A549 (cell line): Measurements from ENCODE around the gene TCF7L2. TPM values are rescaled to one million over a fixed set of nuclear protein-coding genes. Genes with fewer than 3 reads are reported as not detected.
A peak's percentile ranks its signal among the peaks of the same experiment; 100 is the strongest.

Experiments
- ATAC-seq, 2 experiments: fragments of 200-7000 bp in 1 of 2; fragments of >200 bp in 1 of 2; cut with Nextera tagmentation in 1 of 2; cut with Tn5 transposase in 1 of 2; 3 replicates each; pipeline versions ENCODE4 v1.8.0 to v1.9.1; 2018 to 2020; ENCODE audit warnings: mild to moderate bottlenecking in 1 of 2, moderate library complexity in 1 of 2
- CTCF ChIA-PET: fragments of 300-600 bp; sonication (Branson Sonifier 250); formaldehyde crosslinking; extraction: SDS; loops from one replicate; lab custom pipeline; 2021; ENCODE audit warnings: antibody characterized with exemption, inconsistent platforms; lab: Yijun Ruan, JAX
- POLR2A ChIA-PET: fragments of 350-600 bp; formaldehyde crosslinking; extraction: SDS; loops from one replicate; lab custom pipeline; 2021; ENCODE audit warnings: antibody characterized with exemption, inconsistent platforms; lab: Yijun Ruan, JAX
- DNase-seq, 2 experiments: peaks; one replicate each; pipeline versions ENCODE4 v3.0.0 to v3.0.0-alpha.2; 2011 to 2016; ENCODE audit warnings: low read depth in 1 of 2, low spot score in 1 of 2
- FAIRE-seq: peaks from 2 replicates; lab custom pipeline; 2011; peaks lifted over from hg19 to GRCh38; lab: Jason Lieb, UNC
- H3K27ac ChIP-seq, 2 experiments: fragments of >200 bp; sonication (Bioruptor Twin); formaldehyde crosslinking; 3 replicates each; pipeline ENCODE4 v1.5.1; 2016 to 2017
- H3K4me1 ChIP-seq: fragments of >200 bp; sonication (Bioruptor Twin); formaldehyde crosslinking; 3 replicates; pipeline ENCODE4 v1.6.1; 2016
- H3K4me2 ChIP-seq: fragments of >200 bp; sonication (Bioruptor Twin); formaldehyde crosslinking; 3 replicates; pipeline ENCODE4 v1.6.1; 2016
- H3K4me3 ChIP-seq: fragments of >200 bp; sonication (Bioruptor Twin); formaldehyde crosslinking; 3 replicates; pipeline ENCODE4 v1.5.1; 2016
- H3K9me3 ChIP-seq: fragments of >200 bp; sonication (Bioruptor Twin); formaldehyde crosslinking; 3 replicates; pipeline ENCODE4 v1.6.1; 2016
- BHLHE40 ChIP-seq: IDR thresholded peaks from 2 replicates; pipeline ENCODE4 v1.6.1; 2012; ENCODE audit warnings: low read depth, low read length, inconsistent platforms
- CEBPB ChIP-seq, 2 experiments: fragments of >200 bp in 1 of 2; sonication (Bioruptor Twin) in 1 of 2; formaldehyde crosslinking in 1 of 2; IDR thresholded peaks; 2 replicates each; pipeline ENCODE4 v1.6.1; 2012 to 2016
- CHD4 ChIP-seq: fragments of 200-600 bp; sonication (generic); IDR thresholded peaks from 2 replicates; pipeline ENCODE4 v1.6.1; 2016; ENCODE audit warnings: antibody characterized with exemption, mild to moderate bottlenecking, borderline replicate concordance
- EHF ChIP-seq: fragments of 250-450 bp; sonication (Bioruptor Pico); IDR thresholded peaks from 2 replicates; pipeline ENCODE4 v1.5.0; 2020; ENCODE audit warnings: mild to moderate bottlenecking
- ESRRA ChIP-seq: fragments of 150-350 bp; IDR thresholded peaks from 2 replicates; pipeline ENCODE4 v1.6.1; 2014; ENCODE audit warnings: mild to moderate bottlenecking, low read length, borderline replicate concordance
- GATA3 ChIP-seq: IDR thresholded peaks from 2 replicates; pipeline ENCODE4 v1.6.1; 2012; ENCODE audit warnings: borderline replicate concordance
- HMGXB4 ChIP-seq: fragments of 250-450 bp; sonication (Bioruptor Pico); IDR thresholded peaks from 2 replicates; pipeline ENCODE4 v1.5.0; 2021; ENCODE audit warnings: mild to moderate bottlenecking, moderate library complexity, borderline replicate concordance
- JUNB ChIP-seq: fragments of >200 bp; sonication (Bioruptor Twin); formaldehyde crosslinking; IDR thresholded peaks from 2 replicates; pipeline ENCODE4 v1.6.1; 2016
- POLR2AphosphoS2 ChIP-seq: conservative IDR thresholded peaks from 2 replicates; pipeline ENCODE4 v1.6.1; 2012; ENCODE audit warnings: low read length, improper control_type of control experiment, inconsistent platforms
- RARB ChIP-seq: fragments of 250-450 bp; sonication (Bioruptor Pico); IDR thresholded peaks from 2 replicates; pipeline ENCODE4 v1.8.0; 2021; ENCODE audit warnings: mild to moderate bottlenecking, moderate library complexity
- REST ChIP-seq: fragments of 200-600 bp; sonication (generic); IDR thresholded peaks from 2 replicates; pipeline ENCODE4 v1.6.1; 2016; ENCODE audit warnings: antibody characterized with exemption, mild to moderate bottlenecking, moderate library complexity
- TFCP2L1 ChIP-seq: fragments of 250-450 bp; sonication (Bioruptor Pico); IDR thresholded peaks from 2 replicates; pipeline ENCODE4 v1.5.0; 2021; ENCODE audit warnings: mild to moderate bottlenecking
- USF2 ChIP-seq: fragments of 450-650 bp; IDR thresholded peaks from 2 replicates; pipeline ENCODE4 v1.6.1; 2014; ENCODE audit warnings: antibody characterized with exemption
- WGBS: methylation state at CpG from one replicate; pipeline ENCODE4 v1.1.6; 2017; ENCODE audit errors: missing lambda C conversion rate; 5-methylcytosine and 5-hydroxymethylcytosine counted together
- polyA plus RNA-seq, 4 experiments: library from polyadenylated mRNA; depleted of rRNA in 3 of 4; stranded (reverse); fragments of >200 nt; fragmentation: RNase III in 1 of 4; extraction: RNeasy Plus Mini Kit Qiagen cat#74134 plus additional on column Dnase treatment in 1 of 4; gene quantifications; 2 replicates in 3 of 4; 3 replicates in 1 of 4; pipeline ENCODE4 v1.2.3, GENCODE V29; 2011 to 2017

Gene TCF7L2
- polyA plus RNA-seq, 2 of the 4 experiments (the other 2 are of a cell fraction), result 11.3 to 14.5 TPM

- no peak for TF ChIP-seq USF2
Measured at GRCh38 chr10:113093188-113094113, 143.4 kb downstream of the TCF7L2 start (continued).

GRCh38 chr10:113094114-113094486 is 144.1 kb downstream of the TCF7L2 start:
- FAIRE-seq (no peak), DNase-seq (no peak), ATAC-seq (peak in 1 of 2 experiments; percentile 8; a peak in 2 of 6 replicates)
- Histone ChIP-seq H3K4me3 (0 out of 3 replicates have a peak overlapping the region, but pooled peaks have one; percentile 7), H3K27ac (peak overlapping the region; percentile 80 to 89), H3K9me3 (no peaks in the 10 kb centered on the region), H3K4me2 (peak overlapping the region; percentile 75), H3K4me1 (peaks cover 60% of the 10 kb centered on the region)
- ChIA-PET POLR2A (interaction anchor here (3.2 kb wide), 1 partner anchor 20 kb away, joined by 19 read pairs; no protein-coding TSS in a partner anchor), CTCF (interaction anchor here (0.9 to 1.5 kb wide), 5 partner anchors 17 to 33 kb away, joined by 3 read pairs; no protein-coding TSS in a partner anchor)
- 0 out of 4 replicates have a peak, but pooled peaks of 1 of the 2 experiments have one; percentile 45 for TF ChIP-seq CEBPB (IDR thresholded peaks at IDR 0.05)
- no peak for TF ChIP-seq TFCP2L1
- WGBS, result 17% methylated on average over 3 of the region's 3 CpGs

GRCh38 chr10:113095419-113096127 is 145.5 kb downstream of the TCF7L2 start:
- 0 out of 3 replicates have a peak overlapping the region, but pooled peaks have one; percentile 11 for H3K4me2 ChIP-seq
- FAIRE-seq, result no peak
- ATAC-seq, result no peak
- peaks cover 61% of the 10 kb centered on the region for H3K4me1 ChIP-seq
- no peaks in the 10 kb centered on the region for H3K9me3 ChIP-seq
- TF ChIP-seq HMGXB4 (CRISPR knock-in tag) (no peak), RARB (CRISPR knock-in tag) (no peak), GATA3 (no peak), ESRRA (no peak), POLR2AphosphoS2 (no peak), CHD4 (no peak), REST (no peak), EHF (CRISPR knock-in tag) (no peak), BHLHE40 (no peak), JUNB (no peak), TFCP2L1 (no peak)
- peak overlapping the region; percentile 80 to 89; a peak in 4 of 6 replicates for H3K27ac ChIP-seq
- H3K4me3 ChIP-seq, result no peak overlapping the region
- DNase-seq, result no peak
- POLR2A ChIA-PET, result no interaction called here
- CTCF ChIA-PET, result interaction anchor here (0.7 to 1.3 kb wide), 2 partner anchors 12 to 371 kb away, joined by 3 to 4 read pairs; no protein-coding TSS in a partner anchor
- WGBS, result 87% methylated on average over 15 of the region's 15 CpGs
